Neural progenitor cell (in vitro differentiated cells): ENCODE results near the gene TTLL3. TPM values are rescaled to one million over a fixed set of nuclear protein-coding genes. Genes with fewer than 3 reads are reported as not detected.

Experiments used
- DNase-seq: peaks from one replicate; pipeline ENCODE4 v3.0.0-alpha.2; 2016; ENCODE audit warnings: low spot score
- H2AFZ ChIP-seq: fragments of 200-600 bp; sonication (generic); replicated peaks from 2 replicates; pipeline ENCODE4 v1.6.1; 2016; ENCODE audit warnings: antibody characterized with exemption
- H3F3A ChIP-seq: fragments of 200-600 bp; sonication (generic); 2 replicates; pipeline ENCODE4 v1.6.1; 2016; ENCODE audit warnings: antibody characterized with exemption, low read depth
- H3K27ac ChIP-seq: fragments of 200-600 bp; sonication (generic); 2 replicates; pipeline ENCODE4 v1.5.1; 2016; ENCODE audit warnings: mild to moderate bottlenecking
- H3K27me3 ChIP-seq: fragments of 200-600 bp; sonication (generic); 2 replicates; pipeline ENCODE4 v1.6.1; 2016; ENCODE audit warnings: mild to moderate bottlenecking, moderate library complexity
- H3K36me3 ChIP-seq: fragments of 200-600 bp; sonication (generic); 2 replicates; pipeline ENCODE4 v1.5.1; 2016
- H3K4me1 ChIP-seq: fragments of 200-600 bp; sonication (generic); 2 replicates; pipeline ENCODE4 v1.6.1; 2016; ENCODE audit warnings: mixed run types
- H3K4me2 ChIP-seq: fragments of 200-600 bp; sonication (generic); 2 replicates; pipeline ENCODE4 v1.6.1; 2016
- H3K4me3 ChIP-seq: fragments of 200-600 bp; sonication (generic); 2 replicates; pipeline ENCODE4 v1.5.1; 2016
- H3K79me2 ChIP-seq: fragments of 200-600 bp; sonication (generic); 2 replicates; pipeline ENCODE4 v1.6.1; 2016; ENCODE audit warnings: low read depth
- H3K9ac ChIP-seq: fragments of 200-600 bp; sonication (generic); 2 replicates; pipeline ENCODE4 v1.6.1; 2016
- H3K9me3 ChIP-seq: fragments of 200-600 bp; sonication (generic); 2 replicates; pipeline ENCODE4 v1.5.1; 2016; ENCODE audit warnings: low read depth
- H4K20me1 ChIP-seq: fragments of 200-600 bp; sonication (generic); 2 replicates; pipeline ENCODE4 v1.6.1; 2016; ENCODE audit warnings: low read depth
- H3K27ac Mint-ChIP-seq: 3 replicates; pipeline ENCODE4 v1.8.0; 2021; ENCODE audit warnings: mixed read lengths
- H3K27me3 Mint-ChIP-seq: 2 replicates; pipeline ENCODE4 v1.8.0; 2022; ENCODE audit warnings: low read depth, mild to moderate bottlenecking, inconsistent platforms, moderate library complexity, mixed read lengths; ENCODE audit not compliant: insufficient read depth
- H3K36me3 Mint-ChIP-seq: 3 replicates; pipeline ENCODE4 v1.8.0; 2021; ENCODE audit warnings: mixed read lengths
- H3K4me1 Mint-ChIP-seq: 3 replicates; pipeline ENCODE4 v1.8.0; 2021; ENCODE audit warnings: mixed read lengths
- H3K4me3 Mint-ChIP-seq: 3 replicates; pipeline ENCODE4 v1.8.0; 2021; ENCODE audit warnings: mild to moderate bottlenecking, moderate library complexity, mixed read lengths
- H3K9me3 Mint-ChIP-seq: 3 replicates; pipeline ENCODE4 v1.8.0; 2020; ENCODE audit warnings: mixed read lengths
- CTCF ChIP-seq: fragments of 200-600 bp; sonication (generic); IDR thresholded peaks from 2 replicates; pipeline ENCODE4 v1.5.1; 2017; ENCODE audit warnings: antibody characterized with exemption, mild to moderate bottlenecking
- EZH2 ChIP-seq: fragments of 200-600 bp; sonication (generic); IDR thresholded peaks from 2 replicates; pipeline ENCODE4 v1.6.1; 2017; ENCODE audit warnings: antibody characterized with exemption, mild to moderate bottlenecking, moderate library complexity
- EZH2phosphoT487 ChIP-seq: fragments of 200-600 bp; sonication (generic); IDR thresholded peaks from 2 replicates; pipeline ENCODE4 v1.6.1; 2017; ENCODE audit warnings: antibody characterized with exemption
- total RNA-seq: library from RNA; depleted of rRNA; stranded (reverse); fragments of >200 nt; gene quantifications from 2 replicates; pipeline ENCODE4 v1.2.3, GENCODE V29; 2015; ENCODE audit warnings: low replicate concordance

The TTLL3 gene
- total RNA-seq, 1 donor from 2014 or later: 15.0 TPM

GRCh38 chr3:9809239-9809614, 835 bp upstream of the TTLL3 start:
- no peak for DNase-seq
- H3K36me3 Mint-ChIP-seq: peaks cover 8% of the 10 kb centered on the region

GRCh38 chr3:9810433-9810770, 340 bp downstream of the TTLL3 start:
- Histone ChIP-seq H3K9ac (peak overlapping the region; percentile 36), H3K36me3 (no peaks in the 10 kb centered on the region), H3F3A (peaks cover 41% of the 10 kb centered on the region), H3K4me3 (peak overlapping the region; percentile 69), H3K4me1 (peaks cover 35% of the 10 kb centered on the region), H3K79me2 (no peaks in the 10 kb centered on the region), H3K9me3 (no peaks in the 10 kb centered on the region), H3K27ac (no peak overlapping the region), H3K4me2 (peak overlapping the region; percentile 90), H2AFZ (peak overlapping the region; percentile 85), H4K20me1 (no peaks in the 10 kb centered on the region), H3K27me3 (peaks cover 14% of the 10 kb centered on the region)
- TF ChIP-seq EZH2 (peak; percentile 34), EZH2phosphoT487 (no peak)
- H3K27me3 Mint-ChIP-seq: no peaks in the 10 kb centered on the region
- H3K4me1 Mint-ChIP-seq: peaks cover 30% of the 10 kb centered on the region
- peak; percentile 62 for DNase-seq
- H3K27ac Mint-ChIP-seq: no peak overlapping the region
- peak overlapping the region; percentile 71 for H3K4me3 Mint-ChIP-seq
- H3K9me3 Mint-ChIP-seq: no peaks in the 10 kb centered on the region
- H3K36me3 Mint-ChIP-seq: peaks cover 5% of the 10 kb centered on the region

More at GRCh38 chr3:9809239-9809614, 835 bp upstream of the TTLL3 start:
- H3K4me2 ChIP-seq: peak overlapping the region; percentile 90
- H3K79me2 ChIP-seq: no peaks in the 10 kb centered on the region
- no peak for TF ChIP-seq CTCF
- TF ChIP-seq EZH2phosphoT487: no peak
- no peak overlapping the region for H2AFZ ChIP-seq
- H3K27me3 Mint-ChIP-seq: peaks cover 2% of the 10 kb centered on the region
- H3K9ac ChIP-seq: no peak overlapping the region
- H3K4me1 Mint-ChIP-seq: peaks cover 30% of the 10 kb centered on the region
- peaks cover 42% of the 10 kb centered on the region for H3F3A ChIP-seq
- H3K9me3 Mint-ChIP-seq: no peaks in the 10 kb centered on the region
- peak overlapping the region; percentile 83 for H3K4me3 Mint-ChIP-seq
- no peaks in the 10 kb centered on the region for H4K20me1 ChIP-seq
- peak overlapping the region; percentile 69 for H3K4me3 ChIP-seq
- peak overlapping the region; percentile 44 for H3K27ac Mint-ChIP-seq
- H3K27ac ChIP-seq: no peak overlapping the region
- peaks cover 35% of the 10 kb centered on the region for H3K4me1 ChIP-seq
- no peaks in the 10 kb centered on the region for H3K36me3 ChIP-seq
- H3K27me3 ChIP-seq: peaks cover 14% of the 10 kb centered on the region
- H3K9me3 ChIP-seq: no peaks in the 10 kb centered on the region

GRCh38 chr3:9810846-9811245, 784 bp downstream of the TTLL3 start:
- peaks cover 5% of the 10 kb centered on the region for H3K36me3 Mint-ChIP-seq
- no peaks in the 10 kb centered on the region for H3K9me3 Mint-ChIP-seq
- Histone ChIP-seq H3K79me2 (no peaks in the 10 kb centered on the region), H3K27me3 (peaks cover 14% of the 10 kb centered on the region), H3K4me3 (peak overlapping the region; percentile 69), H3K4me1 (peaks cover 35% of the 10 kb centered on the region), H3K9ac (no peak overlapping the region), H3K4me2 (peak overlapping the region; percentile 90), H2AFZ (no peak overlapping the region), H3K36me3 (no peaks in the 10 kb centered on the region), H3K9me3 (no peaks in the 10 kb centered on the region), H3F3A (peaks cover 38% of the 10 kb centered on the region), H4K20me1 (no peaks in the 10 kb centered on the region), H3K27ac (no peak overlapping the region)
- peaks cover 30% of the 10 kb centered on the region for H3K4me1 Mint-ChIP-seq
- H3K4me3 Mint-ChIP-seq: peak overlapping the region; percentile 71
- H3K27me3 Mint-ChIP-seq: peaks cover under 1% of the 10 kb centered on the region
- no peak for DNase-seq
- peak overlapping the region; percentile 85 for H3K27ac Mint-ChIP-seq
- TF ChIP-seq EZH2phosphoT487 (no peak), CTCF (no peak), EZH2 (no peak)

- peaks cover 10% of the 10 kb centered on the region for H3K27me3 Mint-ChIP-seq
- TF ChIP-seq CTCF: no peak
- TF ChIP-seq EZH2: no peak
- no peak for TF ChIP-seq EZH2phosphoT487
Observed at GRCh38 chr3:9812870-9813483, 2.9 kb downstream of the TTLL3 start.

More at GRCh38 chr3:9812870-9813483, 2.9 kb downstream of the TTLL3 start:
- H3K4me2 ChIP-seq: no peak overlapping the region
- H3K4me1 Mint-ChIP-seq: peaks cover 27% of the 10 kb centered on the region
- no peaks in the 10 kb centered on the region for H3K36me3 ChIP-seq
- no peaks in the 10 kb centered on the region for H3K79me2 ChIP-seq
- H3K27me3 ChIP-seq: peaks cover 14% of the 10 kb centered on the region
- H3K4me1 ChIP-seq: peaks cover 17% of the 10 kb centered on the region
- peaks cover 17% of the 10 kb centered on the region for H3F3A ChIP-seq
- H3K4me3 Mint-ChIP-seq: no peak overlapping the region
- H3K9me3 ChIP-seq: no peaks in the 10 kb centered on the region
- DNase-seq: no peak
- no peak overlapping the region for H3K27ac ChIP-seq
- H4K20me1 ChIP-seq: no peaks in the 10 kb centered on the region
- no peak overlapping the region for H2AFZ ChIP-seq
- no peaks in the 10 kb centered on the region for H3K9me3 Mint-ChIP-seq
- H3K9ac ChIP-seq: no peak overlapping the region
- no peak overlapping the region for H3K27ac Mint-ChIP-seq
- H3K36me3 Mint-ChIP-seq: peaks cover 3% of the 10 kb centered on the region
- H3K4me3 ChIP-seq: no peak overlapping the region
